ENCODE measurements around the gene EFNA5.

Gene EFNA5

DNA sequence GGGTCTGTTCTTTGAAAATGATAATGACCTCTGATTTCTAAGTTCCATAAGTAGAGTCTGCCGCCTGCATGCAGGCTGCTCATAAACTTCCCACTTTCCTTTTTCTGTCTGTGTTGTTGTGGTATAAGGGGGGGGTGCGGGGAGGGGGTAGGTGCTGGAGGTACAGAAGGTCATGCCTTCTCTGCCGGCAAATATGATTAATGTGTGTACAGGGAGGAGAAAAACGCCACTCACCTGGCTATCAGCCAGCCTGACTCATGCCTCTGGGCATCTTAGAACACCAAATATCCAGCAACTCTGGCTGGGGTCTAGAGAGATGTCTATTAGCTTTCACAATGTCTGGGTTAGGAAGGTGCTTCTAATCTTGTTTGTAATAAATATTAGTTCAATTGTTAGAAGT is 128.3 kb downstream of the EFNA5 start:
- in situ Hi-C loops (cut with MboI; ENCODE audit: low pct_unique_long_range_greater_than_20kb, low sequenced_read_pairs, unreplicated experiment), result no loop called here
- TF ChIP-seq, protein P1, sequence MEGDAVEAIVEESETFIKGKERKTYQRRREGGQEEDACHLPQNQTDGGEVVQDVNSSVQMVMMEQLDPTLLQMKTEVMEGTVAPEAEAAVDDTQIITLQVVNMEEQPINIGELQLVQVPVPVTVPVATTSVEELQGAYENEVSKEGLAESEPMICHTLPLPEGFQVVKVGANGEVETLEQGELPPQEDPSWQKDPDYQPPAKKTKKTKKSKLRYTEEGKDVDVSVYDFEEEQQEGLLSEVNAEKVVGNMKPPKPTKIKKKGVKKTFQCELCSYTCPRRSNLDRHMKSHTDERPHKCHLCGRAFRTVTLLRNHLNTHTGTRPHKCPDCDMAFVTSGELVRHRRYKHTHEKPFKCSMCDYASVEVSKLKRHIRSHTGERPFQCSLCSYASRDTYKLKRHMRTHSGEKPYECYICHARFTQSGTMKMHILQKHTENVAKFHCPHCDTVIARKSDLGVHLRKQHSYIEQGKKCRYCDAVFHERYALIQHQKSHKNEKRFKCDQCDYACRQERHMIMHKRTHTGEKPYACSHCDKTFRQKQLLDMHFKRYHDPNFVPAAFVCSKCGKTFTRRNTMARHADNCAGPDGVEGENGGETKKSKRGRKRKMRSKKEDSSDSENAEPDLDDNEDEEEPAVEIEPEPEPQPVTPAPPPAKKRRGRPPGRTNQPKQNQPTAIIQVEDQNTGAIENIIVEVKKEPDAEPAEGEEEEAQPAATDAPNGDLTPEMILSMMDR (IDR thresholded peaks at IDR 0.05; ENCODE audit: extremely low read depth, insufficient read depth, missing control alignments), result no peak
- no peak for DNase-seq (ENCODE audit: low spot score)

DNA sequence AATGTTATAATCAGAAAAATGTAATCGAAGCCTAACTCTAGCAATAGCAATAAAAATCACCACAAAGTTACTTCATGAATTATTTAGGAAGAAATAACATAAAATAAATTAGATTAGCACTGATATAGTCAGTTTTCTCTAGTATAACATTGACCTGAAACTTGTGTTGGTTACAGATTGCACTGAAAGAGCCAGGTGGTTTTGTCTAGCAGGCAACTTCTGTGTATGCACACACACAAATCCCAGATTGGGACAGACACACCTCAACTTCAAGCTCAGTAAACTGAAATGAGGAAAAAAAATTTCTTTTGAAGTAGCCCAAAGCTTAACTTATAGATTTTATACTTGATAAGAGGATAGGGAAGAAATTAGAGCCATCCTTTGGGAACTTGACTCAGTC is 129.3 kb downstream of the EFNA5 start:
- in situ Hi-C loops (cut with MboI; ENCODE audit: low pct_unique_long_range_greater_than_20kb, low sequenced_read_pairs, unreplicated experiment), result no loop called here
- DNase-seq (ENCODE audit: low spot score), result no peak
- TF ChIP-seq, protein P1 (IDR thresholded peaks at IDR 0.05; ENCODE audit: extremely low read depth, insufficient read depth, missing control alignments), result no peak

- in situ Hi-C loops (cut with MboI; ENCODE audit: low pct_unique_long_range_greater_than_20kb, low sequenced_read_pairs, unreplicated experiment), result no loop called here
- TF ChIP-seq, protein P1 (IDR thresholded peaks at IDR 0.05; ENCODE audit: extremely low read depth, insufficient read depth, missing control alignments), result no peak
- DNase-seq (ENCODE audit: low spot score), result no peak
Observed at GRCh38 chr5:107539726-107540330, 130.9 kb downstream of the EFNA5 start.

GRCh38 chr5:107538805-107539445 is 131.8 kb downstream of the EFNA5 start:
- in situ Hi-C loops (cut with MboI; ENCODE audit: low pct_unique_long_range_greater_than_20kb, low sequenced_read_pairs, unreplicated experiment), result no loop called here
- TF ChIP-seq, protein P1 (IDR thresholded peaks at IDR 0.05; ENCODE audit: extremely low read depth, insufficient read depth, missing control alignments), result no peak
- DNase-seq (ENCODE audit: low spot score), result no peak

DNA sequence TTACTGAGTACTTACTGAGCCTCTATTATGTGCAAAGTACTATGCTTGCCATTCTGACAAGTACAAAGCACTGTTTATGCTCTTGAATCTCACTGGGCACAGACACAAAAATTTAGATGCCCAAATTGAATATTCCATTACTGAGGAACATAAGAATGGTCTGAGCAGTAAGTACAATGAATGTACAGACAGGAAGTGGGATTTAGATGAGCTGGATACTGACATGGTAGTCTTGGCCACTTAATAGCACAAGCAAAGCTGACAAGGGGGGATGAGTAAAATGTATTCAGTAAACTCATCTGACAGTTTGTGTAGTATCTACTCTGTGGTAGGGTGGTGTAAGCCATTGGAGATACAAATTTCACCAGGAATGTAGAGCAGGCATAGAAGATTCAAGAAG is 132.4 kb downstream of the EFNA5 start:
- in situ Hi-C loops (cut with MboI; ENCODE audit: low pct_unique_long_range_greater_than_20kb, low sequenced_read_pairs, unreplicated experiment), result no loop called here
- TF ChIP-seq, protein P1 (IDR thresholded peaks at IDR 0.05; ENCODE audit: extremely low read depth, insufficient read depth, missing control alignments), result no peak
- DNase-seq (ENCODE audit: low spot score), result no peak

GRCh38 chr5:107535849-107536248 is 134.9 kb downstream of the EFNA5 start:
- DNase-seq (ENCODE audit: low spot score), result no peak
- TF ChIP-seq, protein P1 (IDR thresholded peaks at IDR 0.05; ENCODE audit: extremely low read depth, insufficient read depth, missing control alignments), result no peak
- in situ Hi-C loops (cut with MboI; ENCODE audit: low pct_unique_long_range_greater_than_20kb, low sequenced_read_pairs, unreplicated experiment), result no loop called here
